NT2/D1 (cell line): ENCODE results near the gene ZNF8.

Experiments used
- SUZ12 ChIP-seq: IDR thresholded peaks from 2 replicates; pipeline ENCODE4 v1.6.1; 2011; ENCODE audit not compliant: insufficient read length, insufficient read depth; ENCODE audit errors: extremely low read depth
- YY1 ChIP-seq: IDR thresholded peaks from 2 replicates; pipeline ENCODE4 v1.6.1; 2011; ENCODE audit not compliant: insufficient read length, insufficient read depth
- ZNF274 ChIP-seq: IDR thresholded peaks from 2 replicates; pipeline ENCODE4 v1.6.1; 2011; ENCODE audit warnings: mild to moderate bottlenecking, low read depth, low read length

GRCh38 chr19:58326501-58326913 lies 47.8 kb downstream of the ZNF8 start:
- TF ChIP-seq ZNF274 (no peak), SUZ12 (no peak), YY1 (no peak)
